MM.1S (cell line): ENCODE results near the gene ZNF101.

Experiments
- DNase-seq: peaks from one replicate; pipeline ENCODE4 v3.0.0-alpha.2; 2015
- H2AFZ ChIP-seq: fragments of 300-600 bp; sonication (generic); 2 replicates; pipeline ENCODE4 v1.6.0; 2016; ENCODE audit warnings: antibody characterized with exemption, low read length
- H3F3A ChIP-seq: fragments of 300-600 bp; sonication (generic); 2 replicates; pipeline ENCODE4 v1.6.1; 2016; ENCODE audit warnings: mild to moderate bottlenecking, antibody characterized with exemption, low read length, moderate library complexity, mixed read lengths; ENCODE audit not compliant: insufficient read depth
- H3K27ac ChIP-seq: fragments of 300-600 bp; sonication (generic); 2 replicates; pipeline ENCODE4 v1.5.1; 2016; ENCODE audit warnings: mild to moderate bottlenecking, low read length
- H3K27me3 ChIP-seq: fragments of 300-600 bp; sonication (generic); replicated peaks from 2 replicates; pipeline ENCODE4 v1.6.0; 2016; ENCODE audit warnings: low read length; ENCODE audit not compliant: insufficient read depth
- H3K36me3 ChIP-seq: fragments of 300-600 bp; sonication (generic); replicated peaks from 2 replicates; pipeline ENCODE4 v1.6.1; 2016; ENCODE audit warnings: mild to moderate bottlenecking, low read length, mixed read lengths; ENCODE audit not compliant: insufficient read depth
- H3K4me1 ChIP-seq: fragments of 300-600 bp; sonication (generic); 2 replicates; pipeline ENCODE4 v1.6.1; 2016; ENCODE audit warnings: low read length, mixed read lengths
- H3K4me2 ChIP-seq: fragments of 300-600 bp; sonication (generic); 2 replicates; pipeline ENCODE4 v1.6.0; 2016; ENCODE audit warnings: low read depth, low read length
- H3K4me3 ChIP-seq: fragments of 300-600 bp; sonication (generic); 2 replicates; pipeline ENCODE4 v1.5.1; 2016; ENCODE audit warnings: low read length, mixed read lengths
- H3K79me2 ChIP-seq: fragments of 300-600 bp; sonication (generic); 2 replicates; pipeline ENCODE4 v1.6.1; 2016; ENCODE audit warnings: mixed run types, low read length, mixed read lengths
- H3K9ac ChIP-seq: fragments of 300-600 bp; sonication (generic); 2 replicates; pipeline ENCODE4 v1.6.1; 2016; ENCODE audit warnings: low read length, mixed read lengths
- H3K9me2 ChIP-seq: fragments of 300-600 bp; sonication (generic); replicated peaks from 2 replicates; pipeline ENCODE4 v1.6.1; 2016; ENCODE audit warnings: mild to moderate bottlenecking, low read length, mixed read lengths; ENCODE audit not compliant: insufficient read depth
- H3K9me3 ChIP-seq: fragments of 300-600 bp; sonication (generic); replicated peaks from 2 replicates; pipeline ENCODE4 v1.6.1; 2016; ENCODE audit warnings: mild to moderate bottlenecking, low read length, mixed read lengths; ENCODE audit not compliant: insufficient read depth
- H4K20me1 ChIP-seq: fragments of 300-600 bp; sonication (generic); 2 replicates; pipeline ENCODE4 v1.6.1; 2016; ENCODE audit warnings: mild to moderate bottlenecking, low read length, moderate library complexity, mixed read lengths; ENCODE audit not compliant: insufficient read depth
- CTCF ChIP-seq: fragments of 300-600 bp; sonication (generic); IDR thresholded peaks from 2 replicates; pipeline ENCODE4 v1.5.1; 2016; ENCODE audit warnings: antibody characterized with exemption, low read length, mixed read lengths
- EZH2 ChIP-seq: fragments of 300-600 bp; sonication (generic); optimal IDR thresholded peaks from 2 replicates; pipeline ENCODE3; 2017; ENCODE audit warnings: low read depth, mild to moderate bottlenecking, antibody characterized with exemption, low read length, mixed read lengths
- EZH2phosphoT487 ChIP-seq: fragments of 300-600 bp; sonication (generic); IDR thresholded peaks from 2 replicates; pipeline ENCODE4 v1.6.1; 2018; ENCODE audit warnings: antibody characterized with exemption, low read length

Gene ZNF101

DNA sequence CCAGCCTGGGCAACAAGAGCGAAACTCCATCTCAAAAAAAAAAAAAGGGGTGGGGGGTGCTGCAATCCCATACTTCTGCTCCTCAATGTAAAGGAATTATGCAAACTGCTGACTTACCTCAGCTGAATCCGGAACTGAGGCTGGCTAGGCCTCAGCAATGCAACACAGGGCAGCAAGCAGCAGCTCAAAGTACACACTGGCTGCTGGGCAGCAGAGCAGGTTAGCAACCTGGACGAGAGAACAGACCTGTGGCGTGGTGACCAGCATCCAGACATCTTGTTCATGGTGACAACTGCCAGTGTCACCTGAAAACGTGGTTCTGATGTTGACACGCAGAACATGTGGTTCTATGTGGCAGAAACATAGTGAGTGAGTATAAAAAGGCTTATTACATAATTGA is 36.2 kb downstream of the ZNF101 start:
- no peaks in the 10 kb centered on the region for H3F3A ChIP-seq
- no peaks in the 10 kb centered on the region for H3K79me2 ChIP-seq
- no peaks in the 10 kb centered on the region for H3K36me3 ChIP-seq
- H3K9ac ChIP-seq, result no peak overlapping the region
- no peak overlapping the region for H2AFZ ChIP-seq
- no peak for DNase-seq
- no peak overlapping the region for H3K4me2 ChIP-seq
- TF ChIP-seq EZH2 (no peak), CTCF (no peak), EZH2phosphoT487 (no peak)
- no peaks in the 10 kb centered on the region for H3K9me3 ChIP-seq
- H3K27me3 ChIP-seq, result no peaks in the 10 kb centered on the region
- H4K20me1 ChIP-seq, result no peaks in the 10 kb centered on the region
- H3K9me2 ChIP-seq, result no peaks in the 10 kb centered on the region
- no peak overlapping the region for H3K27ac ChIP-seq
- no peaks in the 10 kb centered on the region for H3K4me1 ChIP-seq
- H3K4me3 ChIP-seq, result no peak overlapping the region

GRCh38 chr19:19710506-19710905 is 41.9 kb downstream of the ZNF101 start:
- Histone ChIP-seq H2AFZ (no peak overlapping the region), H3K27me3 (no peaks in the 10 kb centered on the region), H3K4me1 (no peaks in the 10 kb centered on the region), H3K4me2 (no peak overlapping the region), H3K27ac (no peak overlapping the region), H3K9me2 (no peaks in the 10 kb centered on the region), H3K79me2 (no peaks in the 10 kb centered on the region), H4K20me1 (no peaks in the 10 kb centered on the region), H3K9me3 (no peaks in the 10 kb centered on the region; the same call in none of the 2 replicates), H3K4me3 (no peak overlapping the region), H3F3A (no peaks in the 10 kb centered on the region), H3K36me3 (0 out of 2 replicates have a peak, but pooled peaks cover 5% of the 10 kb centered on the region), H3K9ac (no peak overlapping the region)
- TF ChIP-seq CTCF (no peak), EZH2phosphoT487 (no peak), EZH2 (no peak)
- DNase-seq, result no peak

GRCh38 chr19:19711306-19711933 is 42.8 kb downstream of the ZNF101 start:
- no peak overlapping the region for H3K27ac ChIP-seq
- H3K36me3 ChIP-seq, result 0 out of 2 replicates have a peak, but pooled peaks cover 5% of the 10 kb centered on the region
- H3K4me3 ChIP-seq, result no peak overlapping the region
- no peak for DNase-seq
- H4K20me1 ChIP-seq, result no peaks in the 10 kb centered on the region
- no peaks in the 10 kb centered on the region for H3F3A ChIP-seq
- no peak overlapping the region for H2AFZ ChIP-seq
- TF ChIP-seq CTCF, result no peak
- TF ChIP-seq EZH2, result no peak
- no peak for TF ChIP-seq EZH2phosphoT487
- no peaks in the 10 kb centered on the region; the same call in none of the 2 replicates for H3K9me3 ChIP-seq
- H3K9ac ChIP-seq, result no peak overlapping the region
- no peaks in the 10 kb centered on the region for H3K4me1 ChIP-seq
- H3K79me2 ChIP-seq, result no peaks in the 10 kb centered on the region
- H3K27me3 ChIP-seq, result no peaks in the 10 kb centered on the region
- H3K9me2 ChIP-seq, result no peaks in the 10 kb centered on the region
- H3K4me2 ChIP-seq, result no peak overlapping the region
